GM12892 (cell line): Measurements from ENCODE around the gene CEMIP2.

ENCODE experiments used
- POLR2A ChIP-seq: IDR thresholded peaks from 2 replicates; pipeline ENCODE4 v1.6.1; 2011; ENCODE audit warnings: low read depth, low read length, control low read depth
- POLR2AphosphoS5 ChIP-seq: IDR thresholded peaks from 2 replicates; pipeline ENCODE4 v1.6.1; 2011; ENCODE audit warnings: low read depth, low read length, control low read depth
- TAF1 ChIP-seq: IDR thresholded peaks from 2 replicates; pipeline ENCODE4 v1.6.1; 2011; ENCODE audit warnings: low read depth, mild to moderate bottlenecking, control low read depth, low read length, borderline replicate concordance

- TF ChIP-seq POLR2A (no peak), POLR2AphosphoS5 (no peak), TAF1 (no peak)
Measured at GRCh38 chr9:71814815-71815214, 46.5 kb upstream of the CEMIP2 start.
